Measurements from ENCODE around the gene USP2. TPM values are rescaled to one million over a fixed set of nuclear protein-coding genes. Genes with fewer than 3 reads are reported as not detected.

The USP2 gene
- total RNA-seq, 2 experiments from 2014 or later: 0.48 to 0.53 TPM

- Mint-ChIP-seq H3K4me3 (no peak overlapping the region), H3K36me3 (ENCODE audit: low read depth) (no peaks in the 10 kb centered on the region), H3K27me3 (peaks cover 42% of the 10 kb centered on the region), H3K9me3 (no peaks in the 10 kb centered on the region), H3K4me1 (peaks cover 17% of the 10 kb centered on the region), H3K27ac (no peak overlapping the region)
- no peak for DNase-seq
- POLR2A ChIA-PET: no interaction called here
- CTCF ChIA-PET: interaction anchor here (1.1 to 3.6 kb wide), 5 partner anchors 7 to 111 kb away, joined by 4 to 14 read pairs (median 6); no protein-coding TSS in a partner anchor
Measured at GRCh38 chr11:119363081-119363850, 18.2 kb downstream of the USP2 start.

GRCh38 chr11:119362741-119363080, 18.8 kb downstream of the USP2 start:
- no peak for DNase-seq
- Mint-ChIP-seq H3K4me1 (peaks cover 17% of the 10 kb centered on the region), H3K9me3 (no peaks in the 10 kb centered on the region), H3K27me3 (peaks cover 41% of the 10 kb centered on the region), H3K36me3 (ENCODE audit: low read depth) (no peaks in the 10 kb centered on the region), H3K4me3 (no peak overlapping the region), H3K27ac (no peak overlapping the region)
- ChIA-PET POLR2A (no interaction called here), CTCF (interaction anchor here (0.7 to 3.6 kb wide), 9 partner anchors 8 to 112 kb away, joined by 3 to 14 read pairs (median 5); partner anchors contain the start of gene USP2)

- no peak overlapping the region for H3K27ac Mint-ChIP-seq
- no peaks in the 10 kb centered on the region for H3K36me3 Mint-ChIP-seq (ENCODE audit: low read depth)
- H3K27me3 Mint-ChIP-seq: peaks cover 40% of the 10 kb centered on the region
- CTCF ChIA-PET: interaction anchor here (0.7 to 3.6 kb wide), 9 partner anchors 8 to 113 kb away, joined by 3 to 14 read pairs (median 5); partner anchors contain the start of gene USP2
- H3K4me3 Mint-ChIP-seq: no peak overlapping the region
- no peaks in the 10 kb centered on the region for H3K9me3 Mint-ChIP-seq
- POLR2A ChIA-PET: interaction anchor here (1.2 kb wide), 1 partner anchor 14 kb away, joined by 4 read pairs; no protein-coding TSS in a partner anchor
- peaks cover 17% of the 10 kb centered on the region for H3K4me1 Mint-ChIP-seq
- no peak for DNase-seq
Measured at GRCh38 chr11:119361941-119362725, 19.4 kb downstream of the USP2 start.

GRCh38 chr11:119361056-119361787, 20.3 kb downstream of the USP2 start:
- Mint-ChIP-seq H3K4me1 (peaks cover 22% of the 10 kb centered on the region), H3K27me3 (peaks cover 34% of the 10 kb centered on the region), H3K9me3 (no peaks in the 10 kb centered on the region), H3K36me3 (ENCODE audit: low read depth) (no peaks in the 10 kb centered on the region), H3K27ac (no peak overlapping the region), H3K4me3 (no peak overlapping the region)
- DNase-seq: no peak
- ChIA-PET POLR2A (interaction anchor here (0.7 to 1.2 kb wide), 2 partner anchors 9 to 15 kb away, joined by 3 to 4 read pairs; no protein-coding TSS in a partner anchor), CTCF (interaction anchor here (1.8 to 3.6 kb wide), 4 partner anchors 13 to 113 kb away, joined by 6 to 14 read pairs (median 9); partner anchors contain the start of gene USP2)

GRCh38 chr11:119359365-119360214, 21.9 kb downstream of the USP2 start:
- Mint-ChIP-seq H3K4me3 (no peak overlapping the region), H3K36me3 (ENCODE audit: low read depth) (no peaks in the 10 kb centered on the region), H3K27ac (no peak overlapping the region), H3K27me3 (peaks cover 34% of the 10 kb centered on the region), H3K9me3 (no peaks in the 10 kb centered on the region), H3K4me1 (peaks cover 21% of the 10 kb centered on the region)
- CTCF ChIA-PET: interaction anchor here (1.0 to 3.6 kb wide), 2 partner anchors 20 to 21 kb away, joined by 3 to 14 read pairs; partner anchors contain the start of gene C1QTNF5
- POLR2A ChIA-PET: no interaction called here
- no peak for DNase-seq

GRCh38 chr11:119357074-119357473, 24.4 kb downstream of the USP2 start:
- Mint-ChIP-seq H3K27ac (no peak overlapping the region), H3K9me3 (no peaks in the 10 kb centered on the region), H3K36me3 (ENCODE audit: low read depth) (no peaks in the 10 kb centered on the region), H3K4me3 (peak overlapping the region; percentile 12), H3K27me3 (peaks cover 32% of the 10 kb centered on the region), H3K4me1 (peaks cover 16% of the 10 kb centered on the region)
- ChIA-PET CTCF (interaction anchor here (0.6 to 4.4 kb wide), 19 partner anchors 8 to 207 kb away, joined by 3 to 115 read pairs (median 9); partner anchors contain the start of genes C1QTNF5, CBL, RNF26 and USP2), POLR2A (no interaction called here)
- DNase-seq: no peak

- no peaks in the 10 kb centered on the region for H3K9me3 Mint-ChIP-seq
- H3K27ac Mint-ChIP-seq: no peak overlapping the region
- peak overlapping the region; percentile 87 for H3K4me3 Mint-ChIP-seq
- peak; percentile 77 for DNase-seq
- POLR2A ChIA-PET: interaction anchor here (0.6 to 1.2 kb wide), 3 partner anchors 18 to 773 kb away, joined by 3 to 4 read pairs (median 3); no protein-coding TSS in a partner anchor
- H3K27me3 Mint-ChIP-seq: peaks cover 35% of the 10 kb centered on the region
- CTCF ChIA-PET: interaction anchor here (0.6 to 4.4 kb wide), 41 partner anchors 8 to 1782 kb away, joined by 3 to 115 read pairs (median 5); partner anchors contain the start of genes C1QTNF5, CBL, NECTIN1 and RNF26
- peaks cover 16% of the 10 kb centered on the region for H3K4me1 Mint-ChIP-seq
- no peaks in the 10 kb centered on the region for H3K36me3 Mint-ChIP-seq (ENCODE audit: low read depth)
Measured at GRCh38 chr11:119356349-119357031, 25.0 kb downstream of the USP2 start.

- DNase-seq: no peak
- H3K27ac Mint-ChIP-seq: no peak overlapping the region
- peaks cover 19% of the 10 kb centered on the region for H3K4me1 Mint-ChIP-seq
- H3K4me3 Mint-ChIP-seq: no peak overlapping the region
- H3K27me3 Mint-ChIP-seq: peaks cover 41% of the 10 kb centered on the region
- ChIA-PET POLR2A (interaction anchor here (1.2 kb wide), 1 partner anchor 20 kb away, joined by 3 read pairs; no protein-coding TSS in a partner anchor), CTCF (interaction anchor here (0.6 to 4.4 kb wide), 26 partner anchors 7 to 971 kb away, joined by 3 to 115 read pairs (median 6); partner anchors contain the start of genes C1QTNF5, RNF26 and USP2)
- H3K9me3 Mint-ChIP-seq: no peaks in the 10 kb centered on the region
- H3K36me3 Mint-ChIP-seq (ENCODE audit: low read depth): no peaks in the 10 kb centered on the region
Measured at GRCh38 chr11:119355091-119355843, 26.2 kb downstream of the USP2 start.

- H3K4me3 Mint-ChIP-seq: no peak overlapping the region
- DNase-seq: no peak
- H3K4me1 Mint-ChIP-seq: peaks cover 13% of the 10 kb centered on the region
- POLR2A ChIA-PET: no interaction called here
- peaks cover 41% of the 10 kb centered on the region for H3K27me3 Mint-ChIP-seq
- no peaks in the 10 kb centered on the region for H3K9me3 Mint-ChIP-seq
- H3K27ac Mint-ChIP-seq: no peak overlapping the region
- CTCF ChIA-PET: interaction anchor here (0.9 to 1.1 kb wide), 3 partner anchors 14 to 122 kb away, joined by 3 to 5 read pairs (median 5); no protein-coding TSS in a partner anchor
- no peaks in the 10 kb centered on the region for H3K36me3 Mint-ChIP-seq (ENCODE audit: low read depth)
Measured at GRCh38 chr11:119352857-119353260, 28.6 kb downstream of the USP2 start.

GRCh38 chr11:119351232-119351631, 30.3 kb downstream of the USP2 start:
- Mint-ChIP-seq H3K27ac (no peak overlapping the region), H3K27me3 (peaks cover 39% of the 10 kb centered on the region), H3K36me3 (ENCODE audit: low read depth) (no peaks in the 10 kb centered on the region), H3K4me1 (peaks cover 9% of the 10 kb centered on the region), H3K4me3 (no peak overlapping the region), H3K9me3 (no peaks in the 10 kb centered on the region)
- POLR2A ChIA-PET: no interaction called here
- CTCF ChIA-PET: interaction anchor here (2.6 kb wide), 1 partner anchor 13 kb away, joined by 15 read pairs; no protein-coding TSS in a partner anchor
- no peak for DNase-seq

Data from activated CD4-positive, alpha-beta memory T cell treated with anti-CD3 and anti-CD28 coated beads, Interleukin-2, amount 10 ng/mL, durations not matched to agents 7 days and 5 days (primary cell).